Tibial nerve (tissue), 4 donors: Measurements from ENCODE around the gene CDH12. TPM values are rescaled to one million over a fixed set of nuclear protein-coding genes. Genes with fewer than 3 reads are reported as not detected.

Experiments
- DNase-seq, 2 donors: peaks; one replicate each; pipeline ENCODE4 v3.0.0-alpha.2; 2019; ENCODE audit warnings: low spot score in 2 of 2
- H3K27ac ChIP-seq, 4 donors: fragments of 200-600 bp; sonication (generic) in 3 of 4; one replicate each; pipeline ENCODE4 v1.5.1; 2017 to 2019; ENCODE audit warnings: mild to moderate bottlenecking in 1 of 4
- H3K27me3 ChIP-seq, 2 donors: fragments of 200-600 bp; sonication (generic) in 1 of 2; one replicate each; pipeline versions ENCODE4 v1.5.1 to v1.6.0; 2017 to 2019
- H3K36me3 ChIP-seq, 3 donors: fragments of 200-600 bp; sonication (generic); one replicate each; pipeline ENCODE4 v1.5.1; 2018 to 2019
- H3K4me1 ChIP-seq, 4 donors: fragments of 200-600 bp; sonication (generic) in 3 of 4; one replicate each; pipeline ENCODE4 v1.5.1; 2017 to 2019
- H3K4me3 ChIP-seq, 4 donors: fragments of 200-600 bp; sonication (generic) in 3 of 4; one replicate each; pipeline ENCODE4 v1.5.1; 2017 to 2019; ENCODE audit warnings: mild to moderate bottlenecking in 1 of 4, moderate library complexity in 1 of 4
- H3K9me3 ChIP-seq, 4 donors: fragments of 200-600 bp; sonication (generic) in 3 of 4; one replicate each; pipeline ENCODE4 v1.5.1; 2017 to 2019
- EP300 ChIP-seq, 2 donors: sonication (generic); formaldehyde crosslinking; IDR thresholded peaks; one replicate each; pipeline ENCODE4 v1.6.1; 2017; ENCODE audit warnings: antibody characterized with exemption in 2 of 2, mild to moderate bottlenecking in 1 of 2
- POLR2A ChIP-seq, 2 donors: fragments of 450-650 bp; IDR thresholded peaks; one replicate each; pipeline ENCODE4 v1.6.1; 2017; ENCODE audit warnings: antibody characterized with exemption in 2 of 2, mild to moderate bottlenecking in 2 of 2, moderate library complexity in 2 of 2
- WGBS, 2 donors: methylation state at CpG; one replicate each; pipeline ENCODE4 v1.1.5; 2018; 5-methylcytosine and 5-hydroxymethylcytosine counted together
- total RNA-seq, 4 donors: library from RNA; depleted of rRNA; stranded (reverse); fragments of >200 nt; gene quantifications; one replicate each; pipeline ENCODE4 v1.1.0, GENCODE V29; 2016
- TF ChIP-seq, protein P1 (sequence below), 5 experiments: fragments of 200-600 bp in 3 of 5; fragments of 450-650 bp in 2 of 5; sonication (generic) in 3 of 5; IDR thresholded peaks; one replicate each; pipeline ENCODE4 v1.5.1; 2016 to 2019; ENCODE audit warnings: antibody characterized with exemption in 5 of 5, mild to moderate bottlenecking in 3 of 5, moderate library complexity in 2 of 5

The CDH12 gene
- total RNA-seq, 4 donors from 2014 or later: 0.30 TPM; not detected in 3

- H3K27ac ChIP-seq: no peak overlapping the region
These were observed 1032.6 kb downstream of the CDH12 start for GRCh38 chr5:21820527-21820926.

GRCh38 chr5:21818370-21818720 lies 1034.8 kb downstream of the CDH12 start:
- WGBS, 2 donors: 78 to 83% methylated on average over 1 of the region's 1 CpG
- no peak for TF ChIP-seq POLR2A (IDR thresholded peaks at IDR 0.05)
- TF ChIP-seq EP300 (IDR thresholded peaks at IDR 0.05): no peak
- TF ChIP-seq, protein P1, sequence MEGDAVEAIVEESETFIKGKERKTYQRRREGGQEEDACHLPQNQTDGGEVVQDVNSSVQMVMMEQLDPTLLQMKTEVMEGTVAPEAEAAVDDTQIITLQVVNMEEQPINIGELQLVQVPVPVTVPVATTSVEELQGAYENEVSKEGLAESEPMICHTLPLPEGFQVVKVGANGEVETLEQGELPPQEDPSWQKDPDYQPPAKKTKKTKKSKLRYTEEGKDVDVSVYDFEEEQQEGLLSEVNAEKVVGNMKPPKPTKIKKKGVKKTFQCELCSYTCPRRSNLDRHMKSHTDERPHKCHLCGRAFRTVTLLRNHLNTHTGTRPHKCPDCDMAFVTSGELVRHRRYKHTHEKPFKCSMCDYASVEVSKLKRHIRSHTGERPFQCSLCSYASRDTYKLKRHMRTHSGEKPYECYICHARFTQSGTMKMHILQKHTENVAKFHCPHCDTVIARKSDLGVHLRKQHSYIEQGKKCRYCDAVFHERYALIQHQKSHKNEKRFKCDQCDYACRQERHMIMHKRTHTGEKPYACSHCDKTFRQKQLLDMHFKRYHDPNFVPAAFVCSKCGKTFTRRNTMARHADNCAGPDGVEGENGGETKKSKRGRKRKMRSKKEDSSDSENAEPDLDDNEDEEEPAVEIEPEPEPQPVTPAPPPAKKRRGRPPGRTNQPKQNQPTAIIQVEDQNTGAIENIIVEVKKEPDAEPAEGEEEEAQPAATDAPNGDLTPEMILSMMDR (IDR thresholded peaks at IDR 0.05): no peak
- H3K4me3 ChIP-seq: peak overlapping the region in 1 of 4 donors; percentile 26

More at GRCh38 chr5:21820527-21820926, 1032.6 kb downstream of the CDH12 start:
- Histone ChIP-seq H3K9me3 (no peaks in the 10 kb centered on the region), H3K4me1 (no peaks in the 10 kb centered on the region), H3K27me3 (no peaks in the 10 kb centered on the region), H3K4me3 (no peak overlapping the region), H3K36me3 (no peaks in the 10 kb centered on the region)
- TF ChIP-seq POLR2A (IDR thresholded peaks at IDR 0.05) (no peak), EP300 (IDR thresholded peaks at IDR 0.05) (no peak)
- TF ChIP-seq, protein P1 (IDR thresholded peaks at IDR 0.05): no peak
- DNase-seq: no peak
- WGBS, 2 donors: 51 to 54% methylated on average over 5 of the region's 5 CpGs

GRCh38 chr5:21817668-21818369 lies 1035.3 kb downstream of the CDH12 start:
- Histone ChIP-seq H3K4me1 (no peaks in the 10 kb centered on the region), H3K4me3 (peak overlapping the region in 1 of 4 donors; percentile 26), H3K9me3 (no peaks in the 10 kb centered on the region), H3K27ac (no peak overlapping the region), H3K27me3 (no peaks in the 10 kb centered on the region), H3K36me3 (no peaks in the 10 kb centered on the region)
- 30 to 40% methylated on average over 5 of the region's 5 CpGs for WGBS, 2 donors
- no peak for DNase-seq
- no peak for TF ChIP-seq EP300 (IDR thresholded peaks at IDR 0.05)
- TF ChIP-seq, protein P1 (IDR thresholded peaks at IDR 0.05): peak in 4 of 5 experiments; percentile 20 to 27 (median 24)

More at GRCh38 chr5:21818370-21818720, 1034.8 kb downstream of the CDH12 start:
- no peaks in the 10 kb centered on the region for H3K9me3 ChIP-seq
- no peak overlapping the region for H3K27ac ChIP-seq
- no peak for DNase-seq
- H3K4me1 ChIP-seq: no peaks in the 10 kb centered on the region
- H3K36me3 ChIP-seq: no peaks in the 10 kb centered on the region
- no peaks in the 10 kb centered on the region for H3K27me3 ChIP-seq

DNA sequence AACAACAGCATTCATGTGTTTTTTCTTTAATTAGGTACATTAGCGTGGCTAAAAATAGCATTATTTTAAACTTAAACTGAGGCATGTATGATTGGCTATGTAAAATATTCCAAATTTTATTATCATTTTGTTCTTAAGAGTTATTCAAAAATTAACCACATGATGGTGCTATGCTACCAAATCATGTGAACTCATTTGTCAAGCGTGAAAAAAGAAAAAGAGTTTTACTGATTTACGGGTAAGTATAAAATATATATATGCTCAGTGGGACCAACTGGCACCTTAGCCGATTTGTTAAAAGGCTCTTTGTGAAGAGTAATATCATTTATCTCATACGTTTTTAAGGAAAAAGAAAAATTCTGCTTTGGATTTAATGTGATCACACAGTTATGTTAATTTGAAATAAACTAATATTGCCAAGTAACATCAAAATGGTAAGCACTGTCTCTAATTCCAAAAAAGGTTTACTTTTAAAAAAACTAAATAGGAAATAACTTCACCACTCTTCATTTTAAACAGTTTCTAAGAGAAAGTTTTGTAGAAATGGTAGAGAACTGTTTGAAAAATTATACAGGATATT lies 1042.3 kb downstream of the CDH12 start:
- DNase-seq: no peak
- peaks cover 0 to 4% (median 0%) of the 10 kb centered on the region in 4 donors for H3K4me1 ChIP-seq
- H3K9me3 ChIP-seq: no peaks in the 10 kb centered on the region
- no peak overlapping the region for H3K4me3 ChIP-seq
- WGBS, 2 donors: 13% methylated on average over 5 of the region's 5 CpGs
- H3K36me3 ChIP-seq: no peaks in the 10 kb centered on the region
- H3K27ac ChIP-seq: no peak overlapping the region
- H3K27me3 ChIP-seq: no peaks in the 10 kb centered on the region
- TF ChIP-seq, protein P1 (IDR thresholded peaks at IDR 0.05): peak; percentile 17 to 49 (median 35)
- no peak for TF ChIP-seq POLR2A (IDR thresholded peaks at IDR 0.05)
- TF ChIP-seq EP300 (IDR thresholded peaks at IDR 0.05): no peak

- H3K4me3 ChIP-seq: no peak overlapping the region
- H3K9me3 ChIP-seq: no peaks in the 10 kb centered on the region
- peaks cover 0 to 4% (median 0%) of the 10 kb centered on the region in 4 donors for H3K4me1 ChIP-seq
- H3K36me3 ChIP-seq: no peaks in the 10 kb centered on the region
- WGBS, 2 donors: 24 to 35% methylated on average over 2 of the region's 2 CpGs
- no peaks in the 10 kb centered on the region for H3K27me3 ChIP-seq
- TF ChIP-seq, protein P1 (IDR thresholded peaks at IDR 0.05): no peak
- TF ChIP-seq POLR2A (IDR thresholded peaks at IDR 0.05) (no peak), EP300 (IDR thresholded peaks at IDR 0.05) (no peak)
- H3K27ac ChIP-seq: no peak overlapping the region
- no peak for DNase-seq
These were observed 1043.5 kb downstream of the CDH12 start for GRCh38 chr5:21809611-21810010.
